ENCODE measurements around the gene ATP13A1. TPM values are rescaled to one million over a fixed set of nuclear protein-coding genes. Genes with fewer than 3 reads are reported as not detected.

Gene ATP13A1
- total and polyA plus RNA-seq, 2 of the 8 experiments (the other 6 are each of a cell fraction or from before 2014, with no cell fraction given) = 33.0 to 64.2 TPM

GRCh38 chr19:19623383-19623782 lies 40.1 kb downstream of the ATP13A1 start (continued):
- TF ChIP-seq, protein P1, sequence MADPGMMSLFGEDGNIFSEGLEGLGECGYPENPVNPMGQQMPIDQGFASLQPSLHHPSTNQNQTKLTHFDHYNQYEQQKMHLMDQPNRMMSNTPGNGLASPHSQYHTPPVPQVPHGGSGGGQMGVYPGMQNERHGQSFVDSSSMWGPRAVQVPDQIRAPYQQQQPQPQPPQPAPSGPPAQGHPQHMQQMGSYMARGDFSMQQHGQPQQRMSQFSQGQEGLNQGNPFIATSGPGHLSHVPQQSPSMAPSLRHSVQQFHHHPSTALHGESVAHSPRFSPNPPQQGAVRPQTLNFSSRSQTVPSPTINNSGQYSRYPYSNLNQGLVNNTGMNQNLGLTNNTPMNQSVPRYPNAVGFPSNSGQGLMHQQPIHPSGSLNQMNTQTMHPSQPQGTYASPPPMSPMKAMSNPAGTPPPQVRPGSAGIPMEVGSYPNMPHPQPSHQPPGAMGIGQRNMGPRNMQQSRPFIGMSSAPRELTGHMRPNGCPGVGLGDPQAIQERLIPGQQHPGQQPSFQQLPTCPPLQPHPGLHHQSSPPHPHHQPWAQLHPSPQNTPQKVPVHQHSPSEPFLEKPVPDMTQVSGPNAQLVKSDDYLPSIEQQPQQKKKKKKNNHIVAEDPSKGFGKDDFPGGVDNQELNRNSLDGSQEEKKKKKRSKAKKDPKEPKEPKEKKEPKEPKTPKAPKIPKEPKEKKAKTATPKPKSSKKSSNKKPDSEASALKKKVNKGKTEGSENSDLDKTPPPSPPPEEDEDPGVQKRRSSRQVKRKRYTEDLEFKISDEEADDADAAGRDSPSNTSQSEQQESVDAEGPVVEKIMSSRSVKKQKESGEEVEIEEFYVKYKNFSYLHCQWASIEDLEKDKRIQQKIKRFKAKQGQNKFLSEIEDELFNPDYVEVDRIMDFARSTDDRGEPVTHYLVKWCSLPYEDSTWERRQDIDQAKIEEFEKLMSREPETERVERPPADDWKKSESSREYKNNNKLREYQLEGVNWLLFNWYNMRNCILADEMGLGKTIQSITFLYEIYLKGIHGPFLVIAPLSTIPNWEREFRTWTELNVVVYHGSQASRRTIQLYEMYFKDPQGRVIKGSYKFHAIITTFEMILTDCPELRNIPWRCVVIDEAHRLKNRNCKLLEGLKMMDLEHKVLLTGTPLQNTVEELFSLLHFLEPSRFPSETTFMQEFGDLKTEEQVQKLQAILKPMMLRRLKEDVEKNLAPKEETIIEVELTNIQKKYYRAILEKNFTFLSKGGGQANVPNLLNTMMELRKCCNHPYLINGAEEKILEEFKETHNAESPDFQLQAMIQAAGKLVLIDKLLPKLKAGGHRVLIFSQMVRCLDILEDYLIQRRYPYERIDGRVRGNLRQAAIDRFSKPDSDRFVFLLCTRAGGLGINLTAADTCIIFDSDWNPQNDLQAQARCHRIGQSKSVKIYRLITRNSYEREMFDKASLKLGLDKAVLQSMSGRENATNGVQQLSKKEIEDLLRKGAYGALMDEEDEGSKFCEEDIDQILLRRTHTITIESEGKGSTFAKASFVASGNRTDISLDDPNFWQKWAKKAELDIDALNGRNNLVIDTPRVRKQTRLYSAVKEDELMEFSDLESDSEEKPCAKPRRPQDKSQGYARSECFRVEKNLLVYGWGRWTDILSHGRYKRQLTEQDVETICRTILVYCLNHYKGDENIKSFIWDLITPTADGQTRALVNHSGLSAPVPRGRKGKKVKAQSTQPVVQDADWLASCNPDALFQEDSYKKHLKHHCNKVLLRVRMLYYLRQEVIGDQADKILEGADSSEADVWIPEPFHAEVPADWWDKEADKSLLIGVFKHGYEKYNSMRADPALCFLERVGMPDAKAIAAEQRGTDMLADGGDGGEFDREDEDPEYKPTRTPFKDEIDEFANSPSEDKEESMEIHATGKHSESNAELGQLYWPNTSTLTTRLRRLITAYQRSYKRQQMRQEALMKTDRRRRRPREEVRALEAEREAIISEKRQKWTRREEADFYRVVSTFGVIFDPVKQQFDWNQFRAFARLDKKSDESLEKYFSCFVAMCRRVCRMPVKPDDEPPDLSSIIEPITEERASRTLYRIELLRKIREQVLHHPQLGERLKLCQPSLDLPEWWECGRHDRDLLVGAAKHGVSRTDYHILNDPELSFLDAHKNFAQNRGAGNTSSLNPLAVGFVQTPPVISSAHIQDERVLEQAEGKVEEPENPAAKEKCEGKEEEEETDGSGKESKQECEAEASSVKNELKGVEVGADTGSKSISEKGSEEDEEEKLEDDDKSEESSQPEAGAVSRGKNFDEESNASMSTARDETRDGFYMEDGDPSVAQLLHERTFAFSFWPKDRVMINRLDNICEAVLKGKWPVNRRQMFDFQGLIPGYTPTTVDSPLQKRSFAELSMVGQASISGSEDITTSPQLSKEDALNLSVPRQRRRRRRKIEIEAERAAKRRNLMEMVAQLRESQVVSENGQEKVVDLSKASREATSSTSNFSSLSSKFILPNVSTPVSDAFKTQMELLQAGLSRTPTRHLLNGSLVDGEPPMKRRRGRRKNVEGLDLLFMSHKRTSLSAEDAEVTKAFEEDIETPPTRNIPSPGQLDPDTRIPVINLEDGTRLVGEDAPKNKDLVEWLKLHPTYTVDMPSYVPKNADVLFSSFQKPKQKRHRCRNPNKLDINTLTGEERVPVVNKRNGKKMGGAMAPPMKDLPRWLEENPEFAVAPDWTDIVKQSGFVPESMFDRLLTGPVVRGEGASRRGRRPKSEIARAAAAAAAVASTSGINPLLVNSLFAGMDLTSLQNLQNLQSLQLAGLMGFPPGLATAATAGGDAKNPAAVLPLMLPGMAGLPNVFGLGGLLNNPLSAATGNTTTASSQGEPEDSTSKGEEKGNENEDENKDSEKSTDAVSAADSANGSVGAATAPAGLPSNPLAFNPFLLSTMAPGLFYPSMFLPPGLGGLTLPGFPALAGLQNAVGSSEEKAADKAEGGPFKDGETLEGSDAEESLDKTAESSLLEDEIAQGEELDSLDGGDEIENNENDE (IDR thresholded peaks at IDR 0.05; ENCODE audit: insufficient replicate concordance, low read length) = no peak
- TF ChIP-seq YY1 (IDR thresholded peaks at IDR 0.05; ENCODE audit: low read depth, low read length) = no peak
- TF ChIP-seq RNF2 (IDR thresholded peaks at IDR 0.05; ENCODE audit: borderline replicate concordance, low read depth, low read length, missing control alignments, poor library complexity, severe bottlenecking) = no peak
- no peak for TF ChIP-seq GABPA (IDR thresholded peaks at IDR 0.05; ENCODE audit: borderline replicate concordance, insufficient read depth, low read length)
- TF ChIP-seq BCL11A (IDR thresholded peaks at IDR 0.05; ENCODE audit: low read depth in 2 of 2, low read length in 2 of 2) = no peak
- no peak for TF ChIP-seq EP300 (IDR thresholded peaks at IDR 0.05; ENCODE audit: borderline replicate concordance in 1 of 2, low read depth in 2 of 2, low read length in 2 of 2)
- no peak for TF ChIP-seq RAD21 (IDR thresholded peaks at IDR 0.05 in 1 of 2, conservative IDR thresholded peaks at IDR 0.05 in 1 of 2; ENCODE audit: low read depth in 2 of 2, low read length in 2 of 2)
- TF ChIP-seq TBP (IDR thresholded peaks at IDR 0.05; ENCODE audit: low read depth, low read length) = no peak
- TF ChIP-seq CREB1 (IDR thresholded peaks at IDR 0.05) = no peak
- TF ChIP-seq CBX8 (IDR thresholded peaks at IDR 0.05; ENCODE audit: borderline replicate concordance, low read depth, low read length) = no peak
